Neural progenitor cell (in vitro differentiated cells): ENCODE data around the gene NEK10. TPM values are rescaled to one million over a fixed set of nuclear protein-coding genes. Genes with fewer than 3 reads are reported as not detected.

Experiments used
- DNase-seq: peaks from one replicate; pipeline ENCODE4 v3.0.0-alpha.2; 2016; ENCODE audit warnings: low spot score
- H2AFZ ChIP-seq: fragments of 200-600 bp; sonication (generic); replicated peaks from 2 replicates; pipeline ENCODE4 v1.6.1; 2016; ENCODE audit warnings: antibody characterized with exemption
- H3F3A ChIP-seq: fragments of 200-600 bp; sonication (generic); 2 replicates; pipeline ENCODE4 v1.6.1; 2016; ENCODE audit warnings: antibody characterized with exemption, low read depth
- H3K27ac ChIP-seq: fragments of 200-600 bp; sonication (generic); 2 replicates; pipeline ENCODE4 v1.5.1; 2016; ENCODE audit warnings: mild to moderate bottlenecking
- H3K27me3 ChIP-seq: fragments of 200-600 bp; sonication (generic); 2 replicates; pipeline ENCODE4 v1.6.1; 2016; ENCODE audit warnings: mild to moderate bottlenecking, moderate library complexity
- H3K36me3 ChIP-seq: fragments of 200-600 bp; sonication (generic); 2 replicates; pipeline ENCODE4 v1.5.1; 2016
- H3K4me1 ChIP-seq: fragments of 200-600 bp; sonication (generic); 2 replicates; pipeline ENCODE4 v1.6.1; 2016; ENCODE audit warnings: mixed run types
- H3K4me2 ChIP-seq: fragments of 200-600 bp; sonication (generic); 2 replicates; pipeline ENCODE4 v1.6.1; 2016
- H3K4me3 ChIP-seq: fragments of 200-600 bp; sonication (generic); 2 replicates; pipeline ENCODE4 v1.5.1; 2016
- H3K79me2 ChIP-seq: fragments of 200-600 bp; sonication (generic); 2 replicates; pipeline ENCODE4 v1.6.1; 2016; ENCODE audit warnings: low read depth
- H3K9ac ChIP-seq: fragments of 200-600 bp; sonication (generic); 2 replicates; pipeline ENCODE4 v1.6.1; 2016
- H3K9me3 ChIP-seq: fragments of 200-600 bp; sonication (generic); 2 replicates; pipeline ENCODE4 v1.5.1; 2016; ENCODE audit warnings: low read depth
- H4K20me1 ChIP-seq: fragments of 200-600 bp; sonication (generic); 2 replicates; pipeline ENCODE4 v1.6.1; 2016; ENCODE audit warnings: low read depth
- H3K27ac Mint-ChIP-seq: 3 replicates; pipeline ENCODE4 v1.8.0; 2021; ENCODE audit warnings: mixed read lengths
- H3K27me3 Mint-ChIP-seq: 2 replicates; pipeline ENCODE4 v1.8.0; 2022; ENCODE audit warnings: low read depth, mild to moderate bottlenecking, inconsistent platforms, moderate library complexity, mixed read lengths; ENCODE audit not compliant: insufficient read depth
- H3K36me3 Mint-ChIP-seq: 3 replicates; pipeline ENCODE4 v1.8.0; 2021; ENCODE audit warnings: mixed read lengths
- H3K4me1 Mint-ChIP-seq: 3 replicates; pipeline ENCODE4 v1.8.0; 2021; ENCODE audit warnings: mixed read lengths
- H3K4me3 Mint-ChIP-seq: 3 replicates; pipeline ENCODE4 v1.8.0; 2021; ENCODE audit warnings: mild to moderate bottlenecking, moderate library complexity, mixed read lengths
- H3K9me3 Mint-ChIP-seq: 3 replicates; pipeline ENCODE4 v1.8.0; 2020; ENCODE audit warnings: mixed read lengths
- EZH2 ChIP-seq: fragments of 200-600 bp; sonication (generic); IDR thresholded peaks from 2 replicates; pipeline ENCODE4 v1.6.1; 2017; ENCODE audit warnings: antibody characterized with exemption, mild to moderate bottlenecking, moderate library complexity
- EZH2phosphoT487 ChIP-seq: fragments of 200-600 bp; sonication (generic); IDR thresholded peaks from 2 replicates; pipeline ENCODE4 v1.6.1; 2017; ENCODE audit warnings: antibody characterized with exemption
- total RNA-seq: library from RNA; depleted of rRNA; stranded (reverse); fragments of >200 nt; gene quantifications from 2 replicates; pipeline ENCODE4 v1.2.3, GENCODE V29; 2015; ENCODE audit warnings: low replicate concordance
- TF ChIP-seq, protein P1 (sequence below): fragments of 200-600 bp; sonication (generic); IDR thresholded peaks from 2 replicates; pipeline ENCODE4 v1.5.1; 2017; ENCODE audit warnings: antibody characterized with exemption, mild to moderate bottlenecking

Gene NEK10
- total RNA-seq, 1 donor from 2014 or later = 0.54 TPM

DNA sequence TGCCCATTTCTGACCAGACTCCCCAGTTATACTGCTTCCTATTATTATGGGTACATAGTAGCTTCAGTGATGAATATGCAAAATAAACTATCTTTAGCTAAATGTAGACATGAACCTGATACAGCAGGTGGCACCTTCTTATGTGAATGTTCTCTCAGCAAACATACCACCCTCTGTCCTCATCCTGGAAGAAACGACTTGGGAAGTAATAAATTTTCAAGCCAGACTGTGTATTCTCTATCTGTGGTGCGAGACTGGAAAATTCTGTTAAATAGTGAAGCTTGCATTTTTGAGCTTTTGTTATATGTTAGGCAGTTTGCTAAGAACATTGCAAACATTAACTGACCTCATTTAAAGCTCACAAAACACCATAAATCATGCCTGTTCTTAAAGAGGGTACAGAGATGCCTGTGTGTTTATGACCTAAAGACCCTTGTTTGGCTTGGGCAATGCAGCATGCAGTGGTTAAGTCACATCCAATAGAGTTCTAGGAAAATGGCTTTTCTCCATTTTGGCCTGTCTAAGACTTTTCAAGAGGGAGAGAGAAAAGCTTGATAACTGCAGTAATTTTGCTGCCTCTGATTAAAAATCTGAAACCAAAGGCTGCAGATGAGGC is 287.1 kb downstream of the NEK10 start:
- H3K9me3 ChIP-seq = no peaks in the 10 kb centered on the region
- no peaks in the 10 kb centered on the region for H3K27me3 Mint-ChIP-seq
- H3K4me1 Mint-ChIP-seq = peaks cover 28% of the 10 kb centered on the region
- H3K4me3 Mint-ChIP-seq = no peak overlapping the region
- no peak overlapping the region for H3K4me3 ChIP-seq
- H3K36me3 ChIP-seq = no peaks in the 10 kb centered on the region
- no peaks in the 10 kb centered on the region for H3F3A ChIP-seq
- no peaks in the 10 kb centered on the region for H3K79me2 ChIP-seq
- no peak overlapping the region for H3K27ac Mint-ChIP-seq
- no peaks in the 10 kb centered on the region for H3K27me3 ChIP-seq
- H3K4me2 ChIP-seq = no peak overlapping the region
- H3K9me3 Mint-ChIP-seq = no peaks in the 10 kb centered on the region
- H2AFZ ChIP-seq = no peak overlapping the region
- peaks cover 18% of the 10 kb centered on the region for H3K4me1 ChIP-seq
- H3K36me3 Mint-ChIP-seq = no peaks in the 10 kb centered on the region
- H3K9ac ChIP-seq = no peak overlapping the region
- DNase-seq = no peak
- H3K27ac ChIP-seq = no peak overlapping the region
- TF ChIP-seq EZH2 (no peak), EZH2phosphoT487 (no peak)
- TF ChIP-seq, protein P1, sequence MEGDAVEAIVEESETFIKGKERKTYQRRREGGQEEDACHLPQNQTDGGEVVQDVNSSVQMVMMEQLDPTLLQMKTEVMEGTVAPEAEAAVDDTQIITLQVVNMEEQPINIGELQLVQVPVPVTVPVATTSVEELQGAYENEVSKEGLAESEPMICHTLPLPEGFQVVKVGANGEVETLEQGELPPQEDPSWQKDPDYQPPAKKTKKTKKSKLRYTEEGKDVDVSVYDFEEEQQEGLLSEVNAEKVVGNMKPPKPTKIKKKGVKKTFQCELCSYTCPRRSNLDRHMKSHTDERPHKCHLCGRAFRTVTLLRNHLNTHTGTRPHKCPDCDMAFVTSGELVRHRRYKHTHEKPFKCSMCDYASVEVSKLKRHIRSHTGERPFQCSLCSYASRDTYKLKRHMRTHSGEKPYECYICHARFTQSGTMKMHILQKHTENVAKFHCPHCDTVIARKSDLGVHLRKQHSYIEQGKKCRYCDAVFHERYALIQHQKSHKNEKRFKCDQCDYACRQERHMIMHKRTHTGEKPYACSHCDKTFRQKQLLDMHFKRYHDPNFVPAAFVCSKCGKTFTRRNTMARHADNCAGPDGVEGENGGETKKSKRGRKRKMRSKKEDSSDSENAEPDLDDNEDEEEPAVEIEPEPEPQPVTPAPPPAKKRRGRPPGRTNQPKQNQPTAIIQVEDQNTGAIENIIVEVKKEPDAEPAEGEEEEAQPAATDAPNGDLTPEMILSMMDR = no peak
- no peaks in the 10 kb centered on the region for H4K20me1 ChIP-seq

DNA sequence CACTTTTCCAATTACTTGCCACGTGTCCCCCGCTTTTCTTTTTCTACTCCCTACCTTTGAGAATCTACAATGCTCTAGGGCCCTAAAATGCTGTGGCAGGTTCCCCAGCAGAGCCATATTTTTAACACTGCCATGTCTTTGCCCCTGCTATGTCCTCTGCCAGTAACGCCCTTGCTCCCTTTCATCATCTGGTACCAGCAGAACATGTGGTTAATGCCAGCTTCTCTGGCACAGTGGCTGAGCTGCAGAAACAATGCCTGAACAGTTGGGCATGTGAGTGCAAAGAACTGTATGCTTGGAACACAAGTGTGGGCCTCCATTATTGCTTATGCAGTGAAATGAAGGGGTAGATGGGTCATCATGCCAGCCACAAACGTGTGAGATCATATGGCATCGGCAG is 287.6 kb downstream of the NEK10 start:
- Mint-ChIP-seq H3K4me3 (no peak overlapping the region), H3K27ac (no peak overlapping the region), H3K4me1 (peaks cover 29% of the 10 kb centered on the region), H3K27me3 (no peaks in the 10 kb centered on the region), H3K9me3 (no peaks in the 10 kb centered on the region), H3K36me3 (no peaks in the 10 kb centered on the region)
- no peak overlapping the region for H3K9ac ChIP-seq
- H3K4me3 ChIP-seq = no peak overlapping the region
- no peaks in the 10 kb centered on the region for H3K9me3 ChIP-seq
- TF ChIP-seq, protein P1 = no peak
- TF ChIP-seq EZH2 = no peak
- no peak for TF ChIP-seq EZH2phosphoT487
- no peak overlapping the region for H3K4me2 ChIP-seq
- H3K27ac ChIP-seq = no peak overlapping the region
- H3F3A ChIP-seq = no peaks in the 10 kb centered on the region
- no peaks in the 10 kb centered on the region for H3K36me3 ChIP-seq
- H3K79me2 ChIP-seq = no peaks in the 10 kb centered on the region
- no peak overlapping the region for H2AFZ ChIP-seq
- H3K4me1 ChIP-seq = peaks cover 18% of the 10 kb centered on the region
- no peaks in the 10 kb centered on the region for H3K27me3 ChIP-seq
- no peaks in the 10 kb centered on the region for H4K20me1 ChIP-seq
- DNase-seq = no peak

DNA sequence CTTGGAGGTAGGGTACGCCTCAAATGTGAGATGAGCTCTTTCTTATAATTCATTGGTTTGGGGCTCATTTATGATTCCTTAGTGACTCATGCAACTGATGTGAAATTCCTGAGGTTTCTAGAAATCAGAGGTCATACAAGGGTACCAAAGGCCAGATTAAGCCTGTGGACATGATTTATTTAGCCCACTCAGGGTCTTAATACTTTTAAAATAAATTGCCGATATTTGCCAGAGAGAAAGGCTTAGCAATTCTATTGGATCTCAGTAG is 289.0 kb downstream of the NEK10 start:
- H3K4me1 Mint-ChIP-seq = peaks cover 27% of the 10 kb centered on the region
- no peak overlapping the region for H3K27ac ChIP-seq
- no peak overlapping the region for H2AFZ ChIP-seq
- peaks cover 7% of the 10 kb centered on the region for H3K4me1 ChIP-seq
- H3K9ac ChIP-seq = no peak overlapping the region
- no peaks in the 10 kb centered on the region for H3K27me3 Mint-ChIP-seq
- H3K36me3 ChIP-seq = no peaks in the 10 kb centered on the region
- no peaks in the 10 kb centered on the region for H3K9me3 Mint-ChIP-seq
- H3K4me3 Mint-ChIP-seq = no peak overlapping the region
- TF ChIP-seq, protein P1 = no peak
- TF ChIP-seq EZH2 (no peak), EZH2phosphoT487 (no peak)
- no peaks in the 10 kb centered on the region for H3K27me3 ChIP-seq
- no peak for DNase-seq
- H3K4me2 ChIP-seq = no peak overlapping the region
- no peak overlapping the region for H3K4me3 ChIP-seq
- no peaks in the 10 kb centered on the region for H3K9me3 ChIP-seq
- H3K27ac Mint-ChIP-seq = no peak overlapping the region
- H4K20me1 ChIP-seq = no peaks in the 10 kb centered on the region
- no peaks in the 10 kb centered on the region for H3K36me3 Mint-ChIP-seq
- H3K79me2 ChIP-seq = no peaks in the 10 kb centered on the region
- no peaks in the 10 kb centered on the region for H3F3A ChIP-seq
